Aorta (tissue), 5 donors: ENCODE data around the gene KRTAP5-11. TPM values are rescaled to one million over a fixed set of nuclear protein-coding genes. Genes with fewer than 3 reads are reported as not detected.
"Not testable (repeated sequence)": the region's sequence is repeated elsewhere in the genome, so short reads cannot be mapped to it uniquely, and the experiment has no call there.

Experiments
- ATAC-seq: fragments of 200-7000 bp; cut with Tn5 transposase; one replicate; pipeline ENCODE4 v1.9.1; 2022; ENCODE audit warnings: moderate library complexity; ENCODE audit not compliant: low FRiP score
- DNase-seq, 2 donors: peaks; one replicate each; pipeline ENCODE4 v3.0.0-alpha.2; 2020
- H3K27ac ChIP-seq, 2 donors: one replicate each; pipeline ENCODE4 v1.5.1; 2013; ENCODE audit warnings: low read length in 2 of 2, mild to moderate bottlenecking in 2 of 2, moderate library complexity in 2 of 2, control low read depth in 1 of 2, inconsistent platforms in 1 of 2, low read depth in 1 of 2
- H3K27me3 ChIP-seq, 2 donors: one replicate each; pipeline ENCODE4 v1.6.1; 2013; ENCODE audit warnings: control low read depth in 1 of 2, low read length in 1 of 2, mild to moderate bottlenecking in 1 of 2, moderate library complexity in 1 of 2; ENCODE audit not compliant: insufficient read depth in 2 of 2, control insufficient read depth in 1 of 2
- H3K36me3 ChIP-seq, 2 donors: one replicate each; pipeline ENCODE4 v1.6.1; 2013; ENCODE audit warnings: control low read depth in 1 of 2, low read length in 1 of 2, mild to moderate bottlenecking in 1 of 2; ENCODE audit not compliant: insufficient read depth in 2 of 2, control insufficient read depth in 1 of 2
- H3K4me1 ChIP-seq, 2 donors: one replicate each; pipeline ENCODE4 v1.6.1; 2013; ENCODE audit warnings: low read length in 2 of 2, control low read depth in 1 of 2, mild to moderate bottlenecking in 1 of 2, moderate library complexity in 1 of 2; ENCODE audit not compliant: insufficient read depth in 2 of 2, control insufficient read depth in 1 of 2
- H3K4me3 ChIP-seq, 2 donors: one replicate each; pipeline ENCODE4 v1.5.1; 2013; ENCODE audit warnings: low read length in 2 of 2, control low read depth in 1 of 2, mild to moderate bottlenecking in 1 of 2
- H3K9me3 ChIP-seq: one replicate; pipeline ENCODE4 v1.6.1; 2013; ENCODE audit warnings: mild to moderate bottlenecking, low read length; ENCODE audit not compliant: control insufficient read depth
- WGBS, 2 donors: extraction: QIAGEN DNeasy Blood & Tissue Kit; methylation state at CpG; one replicate each; pipeline ENCODE4 v1.1.7; 2013; 5-methylcytosine and 5-hydroxymethylcytosine counted together
- intact Hi-C, 2 donors: fragments of 100-400 bp; cut with DNase I; formaldehyde crosslinking; loops; one replicate each; pipeline versions ENCODE4 v1.14.2 to v1.15.0; 2022
- polyA plus RNA-seq, 2 donors: library from polyadenylated mRNA; stranded (reverse); fragments of 200-250 nt; gene quantifications; one replicate each; pipeline ENCODE4 v1.2.3, GENCODE V29; 2013
- total RNA-seq, 2 donors: library from RNA; stranded (reverse); fragmentation: NEBNext Ultra II Directional; extraction: Animal tissue kit (Norgen Biotek cat#: 25700); gene quantifications; one replicate each; pipeline ENCODE4 v1.2.1, GENCODE V29; 2021
- donor health status: healthy with polysubstance abuse.
- donor health status: Bipolar disorder and iron deficiency.
- donor health status: DM: no; HTN: no; CAD: no.
- donor health status: DM: no; HTN: no; CAD: no.
- donor health status: DM: yes; HTN: yes; CAD: no.

KRTAP5-11 gene
- total and polyA plus RNA-seq, 4 donors: not detected

DNA sequence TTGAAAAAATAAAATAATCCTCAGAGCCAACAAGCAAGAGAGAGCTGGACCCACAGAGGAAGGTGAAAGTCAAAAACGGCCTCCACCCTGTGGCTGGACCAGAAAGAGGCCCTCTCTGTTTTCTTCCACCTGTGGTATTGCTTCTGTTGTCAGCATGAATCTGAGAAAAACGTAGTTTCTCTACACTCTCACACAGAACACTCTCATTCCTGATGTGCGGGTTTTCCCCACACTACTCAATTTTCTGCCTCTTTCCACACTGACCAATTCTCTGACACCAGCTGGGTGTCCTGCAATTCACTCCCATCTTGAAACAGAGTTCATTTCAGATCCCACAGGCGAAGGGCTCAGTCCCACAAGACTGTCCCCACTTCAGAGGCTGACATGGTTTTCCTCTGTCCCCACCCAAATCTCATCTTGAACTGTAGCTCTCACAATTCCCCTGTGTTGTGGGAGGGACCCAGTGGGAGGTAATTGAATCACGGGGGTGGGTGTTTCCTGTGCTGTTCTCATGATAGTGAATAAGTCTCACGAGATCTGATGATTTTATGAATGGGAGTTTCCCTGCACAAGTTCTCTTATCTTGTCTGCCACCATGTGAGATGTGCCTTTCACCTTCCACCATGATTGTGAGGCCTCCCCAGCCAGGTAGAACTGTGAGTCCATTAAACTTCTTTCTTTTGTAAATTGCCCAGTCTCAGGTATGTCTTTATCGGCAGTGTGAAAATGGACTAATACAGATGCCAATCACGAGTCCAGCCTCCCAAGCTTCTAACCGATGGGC, 42.0 kb downstream of the KRTAP5-11 start:
- H3K27me3 ChIP-seq, ATAC-seq, H3K9me3 ChIP-seq, H3K4me3 ChIP-seq, H3K36me3 ChIP-seq, H3K4me1 ChIP-seq, H3K27ac ChIP-seq, intact Hi-C loops: not testable (repeated sequence)
- 81 to 84% methylated on average over 9 of the region's 9 CpGs for WGBS, 2 donors
- peak in 1 of 2 donors; percentile 11 for DNase-seq

GRCh38 chr11:71539971-71540370, 42.7 kb downstream of the KRTAP5-11 start:
- H3K27ac ChIP-seq, intact Hi-C loops, ATAC-seq, H3K27me3 ChIP-seq, H3K4me3 ChIP-seq, H3K36me3 ChIP-seq, H3K9me3 ChIP-seq, H3K4me1 ChIP-seq: not testable (repeated sequence)
- DNase-seq: peak in 1 of 2 donors; percentile 25
- WGBS, 2 donors: 82 to 89% methylated on average over 11 of the region's 11 CpGs

DNA sequence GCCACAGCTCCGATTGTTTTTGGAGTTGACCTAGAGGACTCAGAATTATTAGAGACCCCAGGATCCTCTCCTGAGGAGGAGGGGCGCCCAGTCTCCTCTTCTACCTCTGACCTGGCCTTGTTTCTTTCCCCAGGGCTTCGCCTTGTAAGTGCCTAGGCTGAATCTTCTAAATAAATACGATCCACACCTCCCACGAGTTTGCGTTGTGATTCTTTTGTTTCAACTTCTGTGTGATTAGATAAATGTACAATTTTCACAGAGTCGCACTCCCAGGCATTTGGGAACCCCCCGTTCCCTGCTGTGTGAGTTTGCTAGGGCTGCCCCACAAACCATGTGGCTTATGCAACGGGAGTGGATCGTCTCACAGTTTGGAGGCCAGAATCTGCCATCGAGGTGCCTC, 43.7 kb downstream of the KRTAP5-11 start:
- 81 to 83% methylated on average over 11 of the region's 11 CpGs for WGBS, 2 donors
- Histone ChIP-seq H3K36me3 (no peaks in the 10 kb centered on the region), H3K4me3 (no peak overlapping the region), H3K9me3 (no peaks in the 10 kb centered on the region), H3K4me1 (no peaks in the 10 kb centered on the region), H3K27ac (no peak overlapping the region), H3K27me3 (no peaks in the 10 kb centered on the region)
- DNase-seq (peak in 1 of 2 donors; percentile 32), ATAC-seq (no peak)
- intact Hi-C loops: no loop called here

DNA sequence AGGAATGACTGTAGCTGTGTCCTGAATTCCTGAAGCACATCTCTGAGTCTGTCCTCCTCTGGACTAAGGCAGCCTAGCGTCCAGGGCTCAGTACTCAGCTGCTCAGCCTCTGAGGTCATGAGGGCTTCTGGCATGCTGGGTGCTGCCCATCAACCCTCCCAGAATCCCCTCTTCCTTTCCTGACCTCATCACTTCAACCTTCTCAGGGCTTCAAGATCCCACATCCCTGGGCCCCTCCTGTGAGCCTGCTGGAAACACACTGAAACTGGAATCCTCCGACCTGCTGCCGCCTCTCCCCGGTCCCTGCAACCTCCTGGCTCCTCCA, 44.0 kb downstream of the KRTAP5-11 start:
- no peaks in the 10 kb centered on the region for H3K27me3 ChIP-seq
- no peaks in the 10 kb centered on the region for H3K9me3 ChIP-seq
- no peaks in the 10 kb centered on the region for H3K4me1 ChIP-seq
- 71 to 79% methylated on average over 4 of the region's 4 CpGs for WGBS, 2 donors
- H3K27ac ChIP-seq: no peak overlapping the region
- H3K36me3 ChIP-seq: no peaks in the 10 kb centered on the region
- intact Hi-C loops: no loop called here
- no peak for DNase-seq
- H3K4me3 ChIP-seq: no peak overlapping the region
- ATAC-seq: no peak

GRCh38 chr11:71537977-71538665, 44.6 kb downstream of the KRTAP5-11 start, which contains the start of gene KRTAP5-8:
Gene KRTAP5-8, plus strand, starts transcription at chr11:71538025. Its CDS starts 31 bp downstream, at chr11:71538056.
- H3K4me1 ChIP-seq, ATAC-seq, H3K27me3 ChIP-seq, H3K27ac ChIP-seq, intact Hi-C loops, H3K36me3 ChIP-seq, H3K4me3 ChIP-seq, H3K9me3 ChIP-seq: not testable (repeated sequence)
- peak in 1 of 2 donors; percentile 34 for DNase-seq
- 60 to 63% methylated on average over 4 of the region's 4 CpGs for WGBS, 2 donors

DNA sequence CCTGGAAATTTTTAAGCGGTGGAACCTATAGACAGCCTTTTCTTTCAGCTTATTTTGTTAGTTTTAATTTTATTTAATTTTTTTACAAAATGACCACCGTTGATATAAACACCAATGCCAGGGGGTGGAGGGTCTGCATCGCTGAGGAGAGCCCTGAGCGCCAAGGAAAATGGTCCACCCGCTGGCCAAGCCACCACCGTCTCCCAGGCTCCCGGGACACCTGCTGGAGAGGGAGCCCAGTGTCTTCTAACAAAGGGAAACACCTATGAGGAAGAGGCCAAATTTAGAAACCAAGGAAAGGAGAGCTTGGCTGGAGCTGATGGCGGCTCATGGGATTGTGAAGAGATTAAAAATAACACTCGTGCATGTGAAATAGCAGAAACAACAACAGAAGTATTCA, 45.1 kb downstream of the KRTAP5-11 start:
- H3K27ac ChIP-seq: no peak overlapping the region
- ATAC-seq (no peak), DNase-seq (peak in 1 of 2 donors; percentile 11)
- no peaks in the 10 kb centered on the region for H3K27me3 ChIP-seq
- WGBS, 2 donors: 77 to 78% methylated on average over 9 of the region's 9 CpGs
- H3K4me3 ChIP-seq: no peak overlapping the region
- no peaks in the 10 kb centered on the region for H3K9me3 ChIP-seq
- intact Hi-C loops: no loop called here
- H3K36me3 ChIP-seq: no peaks in the 10 kb centered on the region
- H3K4me1 ChIP-seq: no peaks in the 10 kb centered on the region

DNA sequence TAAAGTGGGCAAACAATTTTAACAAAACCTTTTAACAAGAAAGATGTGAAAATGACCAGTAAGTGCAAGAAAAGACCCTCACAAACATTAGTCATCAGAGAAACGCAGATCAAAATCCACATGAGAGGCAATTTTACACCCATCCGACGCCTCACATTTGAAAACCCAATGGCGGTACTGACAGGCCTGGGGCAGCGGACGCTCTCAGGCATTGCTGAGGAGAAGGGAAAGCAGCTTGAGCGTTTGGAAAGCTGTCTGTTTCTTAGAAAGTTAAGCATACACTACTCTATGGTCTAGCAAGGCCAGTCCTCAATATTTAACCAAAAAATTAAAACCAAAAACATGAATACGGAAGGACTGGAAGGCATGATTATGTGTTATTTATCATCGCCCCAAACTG, 46.9 kb downstream of the KRTAP5-11 start:
- H3K36me3 ChIP-seq: no peaks in the 10 kb centered on the region
- no peak for DNase-seq
- ATAC-seq: no peak
- H3K4me3 ChIP-seq: no peak overlapping the region
- H3K9me3 ChIP-seq: no peaks in the 10 kb centered on the region
- no peaks in the 10 kb centered on the region for H3K27me3 ChIP-seq
- H3K27ac ChIP-seq: no peak overlapping the region
- 89 to 93% methylated on average over 9 of the region's 9 CpGs for WGBS, 2 donors
- no peaks in the 10 kb centered on the region for H3K4me1 ChIP-seq
- intact Hi-C loops: no loop called here

DNA sequence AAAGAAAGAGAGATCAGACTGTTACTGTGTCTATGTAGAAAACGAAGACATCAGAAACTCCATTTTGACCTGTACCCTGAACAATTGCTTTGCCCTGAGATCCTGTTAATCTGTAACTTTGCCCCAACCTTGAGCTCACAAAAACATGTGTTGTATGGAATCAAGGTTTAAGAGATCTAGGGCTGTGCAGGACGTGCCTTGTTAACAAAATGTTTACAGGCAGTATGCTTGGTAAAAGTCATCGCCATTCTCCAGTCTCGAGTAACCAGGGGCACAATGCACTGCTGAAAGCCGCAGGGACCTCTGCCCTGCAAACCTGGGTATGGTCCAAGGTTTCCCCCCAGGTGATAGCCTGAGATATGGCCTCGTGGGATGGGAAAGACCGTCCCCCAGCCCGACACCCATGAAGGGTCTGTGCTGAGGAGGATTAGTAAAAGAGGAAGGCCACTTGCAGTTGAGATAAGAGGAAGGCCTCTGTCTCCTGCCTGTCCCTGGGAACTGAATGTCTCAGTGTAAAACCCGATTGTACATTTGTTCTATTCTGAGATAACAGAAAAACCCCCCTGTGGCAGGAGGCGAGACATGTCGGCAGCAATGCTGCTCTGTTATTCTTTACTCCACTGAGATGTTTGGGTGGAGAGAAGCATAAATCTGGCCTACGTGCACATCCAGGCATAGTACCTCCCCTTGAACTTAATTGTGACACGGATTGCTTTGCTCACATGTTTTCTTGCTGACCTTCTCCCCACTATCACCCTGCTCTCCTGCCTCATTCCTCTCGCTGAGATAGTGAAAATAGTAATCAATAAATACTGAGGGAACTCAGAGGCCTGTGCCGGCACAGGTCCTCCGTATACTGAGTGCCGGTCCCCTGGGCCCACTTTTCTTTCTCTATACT, 47.7 kb downstream of the KRTAP5-11 start:
- ATAC-seq, H3K9me3 ChIP-seq, H3K4me1 ChIP-seq, H3K27me3 ChIP-seq, H3K36me3 ChIP-seq, H3K27ac ChIP-seq, intact Hi-C loops, H3K4me3 ChIP-seq: not testable (repeated sequence)
- WGBS, 2 donors: 57 to 59% methylated on average over 17 of the region's 17 CpGs
- DNase-seq: peak in 1 of 2 donors; percentile 19
